ENCODE data around the gene SEMA3A.

DNA sequence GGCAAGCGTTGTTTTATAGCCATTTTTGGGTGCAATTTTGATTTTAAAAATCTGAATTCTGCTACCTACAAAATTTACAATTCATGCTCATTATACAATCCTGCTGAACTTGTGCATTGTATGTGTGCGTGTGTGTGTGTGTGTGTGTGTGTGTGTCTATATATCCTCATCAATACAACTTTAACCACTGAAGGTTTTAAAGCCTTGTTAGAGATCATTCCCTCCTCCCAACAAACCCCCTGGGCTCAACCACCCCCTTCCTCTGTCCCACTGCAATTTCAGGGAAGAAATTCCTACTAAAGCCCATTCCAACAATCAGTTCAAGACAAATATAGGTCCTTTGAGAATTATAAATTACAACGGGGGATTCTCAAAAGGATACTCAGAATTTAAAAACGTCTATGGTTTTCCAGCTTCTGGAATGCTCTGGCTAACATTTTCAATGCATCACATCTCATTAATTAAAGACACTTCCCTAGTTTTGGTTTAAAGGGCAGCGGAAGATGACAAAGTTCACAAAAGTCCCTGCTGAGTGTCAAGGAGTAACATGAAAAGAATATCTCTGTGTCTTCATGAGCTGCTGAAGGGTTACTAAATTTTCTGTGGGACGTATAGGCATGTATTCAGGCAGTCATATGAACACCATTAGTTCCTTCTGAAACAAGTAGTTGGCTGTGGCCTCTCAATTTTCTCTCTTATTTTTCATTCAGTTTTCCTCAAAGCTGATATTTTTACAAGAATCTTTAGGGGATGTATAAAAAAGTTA, 889 bp upstream of the SEMA3A start:
- TF ChIP-seq YY1 (IDR thresholded peaks at IDR 0.05) = no peak
- TF ChIP-seq, protein P1, sequence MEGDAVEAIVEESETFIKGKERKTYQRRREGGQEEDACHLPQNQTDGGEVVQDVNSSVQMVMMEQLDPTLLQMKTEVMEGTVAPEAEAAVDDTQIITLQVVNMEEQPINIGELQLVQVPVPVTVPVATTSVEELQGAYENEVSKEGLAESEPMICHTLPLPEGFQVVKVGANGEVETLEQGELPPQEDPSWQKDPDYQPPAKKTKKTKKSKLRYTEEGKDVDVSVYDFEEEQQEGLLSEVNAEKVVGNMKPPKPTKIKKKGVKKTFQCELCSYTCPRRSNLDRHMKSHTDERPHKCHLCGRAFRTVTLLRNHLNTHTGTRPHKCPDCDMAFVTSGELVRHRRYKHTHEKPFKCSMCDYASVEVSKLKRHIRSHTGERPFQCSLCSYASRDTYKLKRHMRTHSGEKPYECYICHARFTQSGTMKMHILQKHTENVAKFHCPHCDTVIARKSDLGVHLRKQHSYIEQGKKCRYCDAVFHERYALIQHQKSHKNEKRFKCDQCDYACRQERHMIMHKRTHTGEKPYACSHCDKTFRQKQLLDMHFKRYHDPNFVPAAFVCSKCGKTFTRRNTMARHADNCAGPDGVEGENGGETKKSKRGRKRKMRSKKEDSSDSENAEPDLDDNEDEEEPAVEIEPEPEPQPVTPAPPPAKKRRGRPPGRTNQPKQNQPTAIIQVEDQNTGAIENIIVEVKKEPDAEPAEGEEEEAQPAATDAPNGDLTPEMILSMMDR (IDR thresholded peaks at IDR 0.05; ENCODE audit: low read depth, low read length, missing input control) = no peak
- TF ChIP-seq JUND (IDR thresholded peaks at IDR 0.05) = no peak
- TF ChIP-seq, protein P2, sequence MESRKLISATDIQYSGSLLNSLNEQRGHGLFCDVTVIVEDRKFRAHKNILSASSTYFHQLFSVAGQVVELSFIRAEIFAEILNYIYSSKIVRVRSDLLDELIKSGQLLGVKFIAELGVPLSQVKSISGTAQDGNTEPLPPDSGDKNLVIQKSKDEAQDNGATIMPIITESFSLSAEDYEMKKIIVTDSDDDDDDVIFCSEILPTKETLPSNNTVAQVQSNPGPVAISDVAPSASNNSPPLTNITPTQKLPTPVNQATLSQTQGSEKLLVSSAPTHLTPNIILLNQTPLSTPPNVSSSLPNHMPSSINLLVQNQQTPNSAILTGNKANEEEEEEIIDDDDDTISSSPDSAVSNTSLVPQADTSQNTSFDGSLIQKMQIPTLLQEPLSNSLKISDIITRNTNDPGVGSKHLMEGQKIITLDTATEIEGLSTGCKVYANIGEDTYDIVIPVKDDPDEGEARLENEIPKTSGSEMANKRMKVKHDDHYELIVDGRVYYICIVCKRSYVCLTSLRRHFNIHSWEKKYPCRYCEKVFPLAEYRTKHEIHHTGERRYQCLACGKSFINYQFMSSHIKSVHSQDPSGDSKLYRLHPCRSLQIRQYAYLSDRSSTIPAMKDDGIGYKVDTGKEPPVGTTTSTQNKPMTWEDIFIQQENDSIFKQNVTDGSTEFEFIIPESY (IDR thresholded peaks at IDR 0.05) = no peak
- TF ChIP-seq, protein P3, sequence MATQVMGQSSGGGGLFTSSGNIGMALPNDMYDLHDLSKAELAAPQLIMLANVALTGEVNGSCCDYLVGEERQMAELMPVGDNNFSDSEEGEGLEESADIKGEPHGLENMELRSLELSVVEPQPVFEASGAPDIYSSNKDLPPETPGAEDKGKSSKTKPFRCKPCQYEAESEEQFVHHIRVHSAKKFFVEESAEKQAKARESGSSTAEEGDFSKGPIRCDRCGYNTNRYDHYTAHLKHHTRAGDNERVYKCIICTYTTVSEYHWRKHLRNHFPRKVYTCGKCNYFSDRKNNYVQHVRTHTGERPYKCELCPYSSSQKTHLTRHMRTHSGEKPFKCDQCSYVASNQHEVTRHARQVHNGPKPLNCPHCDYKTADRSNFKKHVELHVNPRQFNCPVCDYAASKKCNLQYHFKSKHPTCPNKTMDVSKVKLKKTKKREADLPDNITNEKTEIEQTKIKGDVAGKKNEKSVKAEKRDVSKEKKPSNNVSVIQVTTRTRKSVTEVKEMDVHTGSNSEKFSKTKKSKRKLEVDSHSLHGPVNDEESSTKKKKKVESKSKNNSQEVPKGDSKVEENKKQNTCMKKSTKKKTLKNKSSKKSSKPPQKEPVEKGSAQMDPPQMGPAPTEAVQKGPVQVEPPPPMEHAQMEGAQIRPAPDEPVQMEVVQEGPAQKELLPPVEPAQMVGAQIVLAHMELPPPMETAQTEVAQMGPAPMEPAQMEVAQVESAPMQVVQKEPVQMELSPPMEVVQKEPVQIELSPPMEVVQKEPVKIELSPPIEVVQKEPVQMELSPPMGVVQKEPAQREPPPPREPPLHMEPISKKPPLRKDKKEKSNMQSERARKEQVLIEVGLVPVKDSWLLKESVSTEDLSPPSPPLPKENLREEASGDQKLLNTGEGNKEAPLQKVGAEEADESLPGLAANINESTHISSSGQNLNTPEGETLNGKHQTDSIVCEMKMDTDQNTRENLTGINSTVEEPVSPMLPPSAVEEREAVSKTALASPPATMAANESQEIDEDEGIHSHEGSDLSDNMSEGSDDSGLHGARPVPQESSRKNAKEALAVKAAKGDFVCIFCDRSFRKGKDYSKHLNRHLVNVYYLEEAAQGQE (IDR thresholded peaks at IDR 0.05) = no peak
- no peak for TF ChIP-seq TAF1 (conservative IDR thresholded peaks at IDR 0.05)
- TF ChIP-seq RXRA (IDR thresholded peaks at IDR 0.05) = no peak
- TF ChIP-seq, protein P4, sequence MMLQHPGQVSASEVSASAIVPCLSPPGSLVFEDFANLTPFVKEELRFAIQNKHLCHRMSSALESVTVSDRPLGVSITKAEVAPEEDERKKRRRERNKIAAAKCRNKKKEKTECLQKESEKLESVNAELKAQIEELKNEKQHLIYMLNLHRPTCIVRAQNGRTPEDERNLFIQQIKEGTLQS (IDR thresholded peaks at IDR 0.05) = no peak
- no peak for TF ChIP-seq HNF4A (conservative IDR thresholded peaks at IDR 0.05)
- no peak for TF ChIP-seq SP1 (IDR thresholded peaks at IDR 0.05)
- TF ChIP-seq RAD21 (IDR thresholded peaks at IDR 0.05) = no peak
- TF ChIP-seq EGR1 (IDR thresholded peaks at IDR 0.05; ENCODE audit: low read depth in 2 of 2) = no peak
- TF ChIP-seq, protein P5, sequence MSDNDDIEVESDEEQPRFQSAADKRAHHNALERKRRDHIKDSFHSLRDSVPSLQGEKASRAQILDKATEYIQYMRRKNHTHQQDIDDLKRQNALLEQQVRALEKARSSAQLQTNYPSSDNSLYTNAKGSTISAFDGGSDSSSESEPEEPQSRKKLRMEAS (IDR thresholded peaks at IDR 0.05) = no peak
- no peak for TF ChIP-seq GABPA (IDR thresholded peaks at IDR 0.05 in 1 of 2, conservative IDR thresholded peaks at IDR 0.05 in 1 of 2)

Data from liver (tissue), 3 donors.